HG02763 (cell line): ENCODE data around the gene OR9I1.

Experiments used
- ATAC-seq: cut with Tn5 transposase; IDR thresholded peaks from one replicate; pipeline ENCODE4 v1.9.1; 2021; ENCODE audit warnings: mild to moderate bottlenecking, moderate library complexity; ENCODE audit not compliant: unreplicated experiment

OR9I1 gene

GRCh38 chr11:58125469-58125868, at the start of gene OR9I1:
Gene OR9I1 (minus strand): TSS chr11:58125530. CDS start chr11:58119444, 6,086 bp downstream.
- ATAC-seq: no peak

GRCh38 chr11:58165504-58166106, 40.3 kb upstream of the OR9I1 start:
- ATAC-seq: no peak

- ATAC-seq: no peak
These were observed 39.7 kb upstream of the OR9I1 start for GRCh38 chr11:58164990-58165389.

GRCh38 chr11:58164389-58164788, 39.1 kb upstream of the OR9I1 start:
- ATAC-seq: no peak

GRCh38 chr11:58152781-58153180, 27.5 kb upstream of the OR9I1 start:
- ATAC-seq: no peak

- ATAC-seq: no peak
These were observed 17.4 kb upstream of the OR9I1 start for GRCh38 chr11:58142761-58143160.

GRCh38 chr11:58135171-58135570, 9.8 kb upstream of the OR9I1 start:
- no peak for ATAC-seq

- ATAC-seq: no peak
These were observed 8.8 kb upstream of the OR9I1 start for GRCh38 chr11:58134151-58134550.

- no peak for ATAC-seq
These were observed 8.2 kb upstream of the OR9I1 start for GRCh38 chr11:58133309-58134076.

GRCh38 chr11:58127350-58127749, 2.0 kb upstream of the OR9I1 start:
- no peak for ATAC-seq

GRCh38 chr11:58121096-58121495, 4.2 kb downstream of the OR9I1 start:
- ATAC-seq: no peak

GRCh38 chr11:58097437-58097836, 27.9 kb downstream of the OR9I1 start:
- no peak for ATAC-seq

- no peak for ATAC-seq
These were observed 38.8 kb downstream of the OR9I1 start for GRCh38 chr11:58086528-58086927.

GRCh38 chr11:58075781-58076180, 49.5 kb downstream of the OR9I1 start:
- no peak for ATAC-seq

GRCh38 chr11:58070585-58070984, 54.7 kb downstream of the OR9I1 start:
- ATAC-seq: no peak

GRCh38 chr11:58068655-58069054, 56.7 kb downstream of the OR9I1 start:
- no peak for ATAC-seq

GRCh38 chr11:58067685-58068084, 57.6 kb downstream of the OR9I1 start:
- ATAC-seq: no peak
